ENCODE results near the gene ARHGEF1.
A peak's percentile ranks its signal among the peaks of the same experiment; 100 is the strongest.

The ARHGEF1 gene

DNA sequence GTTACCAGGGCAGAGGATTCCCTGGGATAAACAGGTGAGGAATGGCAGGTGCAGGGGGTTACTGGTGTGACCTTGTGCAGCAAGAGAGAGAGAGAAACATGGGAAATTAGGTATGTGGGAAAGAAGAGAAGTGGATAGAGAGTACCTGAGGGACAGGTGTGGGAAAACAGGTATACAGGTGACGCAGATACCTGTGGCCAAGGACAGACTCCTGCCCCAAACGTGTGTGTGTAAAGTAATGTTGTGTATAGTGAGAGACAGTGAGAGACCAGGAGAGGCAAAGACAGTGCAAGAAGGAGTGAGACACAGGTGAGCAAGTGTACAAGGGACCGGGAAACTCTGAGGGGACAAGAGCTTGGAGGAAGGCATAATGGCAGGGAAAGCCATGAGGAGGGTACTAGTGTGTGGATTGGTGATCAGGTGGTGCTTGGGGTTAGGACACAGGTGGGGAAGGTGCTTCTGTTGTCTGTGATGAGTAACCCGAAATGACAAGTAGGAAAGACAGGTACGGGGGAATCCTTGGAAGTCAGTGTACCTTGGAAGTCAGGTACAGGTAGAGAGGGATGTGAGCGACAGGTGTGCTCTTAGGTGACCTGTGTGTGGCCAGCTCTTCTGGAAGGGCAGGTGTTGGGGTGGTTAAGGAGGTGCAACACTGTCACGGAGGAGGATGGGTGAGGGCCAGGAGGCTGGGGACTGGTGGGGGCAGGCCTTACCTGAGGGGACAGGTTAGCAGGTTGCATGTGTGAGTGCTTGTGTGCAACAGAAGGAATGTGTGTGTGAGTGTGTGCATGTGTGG is 42.4 kb downstream of the ARHGEF1 start:
- Histone ChIP-seq H3K36me3 (ENCODE audit: insufficient read depth, insufficient read length, low read length) (no peaks in the 10 kb centered on the region), H3K4me3 (ENCODE audit: insufficient read length, low read depth) (no peak overlapping the region), H3K4me1 (ENCODE audit: insufficient read depth, insufficient read length) (peaks cover 12% of the 10 kb centered on the region), H3K27me3 (ENCODE audit: insufficient read depth, insufficient read length) (peaks cover 94% of the 10 kb centered on the region), H3K9ac (ENCODE audit: insufficient read length, low read depth) (no peak overlapping the region), H3K9me3 (ENCODE audit: insufficient read depth, low read length) (no peaks in the 10 kb centered on the region)
- no peak for DNase-seq (ENCODE audit: low read depth, low spot score)
- TF ChIP-seq SUZ12 (IDR thresholded peaks at IDR 0.05; ENCODE audit: extremely low read depth, insufficient read depth, insufficient read length) = no peak
- no peak for TF ChIP-seq YY1 (IDR thresholded peaks at IDR 0.05; ENCODE audit: insufficient read depth, insufficient read length)
- no peak for TF ChIP-seq ZNF274 (IDR thresholded peaks at IDR 0.05; ENCODE audit: low read depth, low read length)

DNA sequence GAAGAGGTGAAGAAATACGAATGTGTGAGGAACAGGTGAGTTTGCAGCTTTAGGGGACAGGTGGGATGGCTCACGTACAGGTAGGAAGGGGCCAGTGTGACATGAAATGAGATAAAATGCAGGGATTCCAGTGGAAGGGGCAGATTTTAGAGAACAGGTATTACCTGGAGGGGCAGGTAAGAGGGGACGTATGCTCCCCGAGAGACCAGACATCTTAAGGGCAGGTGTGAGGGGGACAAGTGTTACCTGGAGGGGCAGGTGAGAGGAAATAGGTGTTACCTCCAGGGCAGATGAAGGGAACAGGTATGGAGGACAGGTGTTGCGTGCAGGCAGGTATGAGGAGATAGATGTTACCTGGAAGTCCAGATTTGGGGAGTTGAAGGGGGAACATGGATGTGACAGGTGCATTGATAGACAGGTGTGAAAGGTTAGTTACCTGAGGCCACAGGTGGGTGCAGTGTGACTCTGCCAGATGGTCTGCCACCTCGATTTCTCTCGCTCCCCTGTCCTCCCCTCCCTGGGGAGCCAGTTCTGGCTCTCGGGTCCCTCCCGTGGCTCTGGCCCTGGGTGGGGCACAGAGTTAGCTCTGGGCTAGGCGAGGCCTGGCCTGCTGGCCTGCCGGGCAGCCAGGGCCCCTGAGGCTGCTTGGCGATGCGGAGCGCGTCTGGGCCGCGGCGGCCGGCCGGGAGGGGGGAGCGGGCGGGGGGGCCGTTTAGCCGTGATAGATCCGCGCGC is 43.2 kb downstream of the ARHGEF1 start:
- Histone ChIP-seq H3K4me1 (ENCODE audit: insufficient read depth, insufficient read length) (peaks cover 9% of the 10 kb centered on the region), H3K4me3 (ENCODE audit: insufficient read length, low read depth) (no peak overlapping the region), H3K9me3 (ENCODE audit: insufficient read depth, low read length) (no peaks in the 10 kb centered on the region), H3K9ac (ENCODE audit: insufficient read length, low read depth) (no peak overlapping the region), H3K36me3 (ENCODE audit: insufficient read depth, insufficient read length, low read length) (no peaks in the 10 kb centered on the region), H3K27me3 (ENCODE audit: insufficient read depth, insufficient read length) (peaks cover 94% of the 10 kb centered on the region)
- TF ChIP-seq SUZ12 (IDR thresholded peaks at IDR 0.05; ENCODE audit: extremely low read depth, insufficient read depth, insufficient read length) = no peak
- no peak for TF ChIP-seq ZNF274 (IDR thresholded peaks at IDR 0.05; ENCODE audit: low read depth, low read length)
- no peak for TF ChIP-seq YY1 (IDR thresholded peaks at IDR 0.05; ENCODE audit: insufficient read depth, insufficient read length)
- no peak for DNase-seq (ENCODE audit: low read depth, low spot score)

DNA sequence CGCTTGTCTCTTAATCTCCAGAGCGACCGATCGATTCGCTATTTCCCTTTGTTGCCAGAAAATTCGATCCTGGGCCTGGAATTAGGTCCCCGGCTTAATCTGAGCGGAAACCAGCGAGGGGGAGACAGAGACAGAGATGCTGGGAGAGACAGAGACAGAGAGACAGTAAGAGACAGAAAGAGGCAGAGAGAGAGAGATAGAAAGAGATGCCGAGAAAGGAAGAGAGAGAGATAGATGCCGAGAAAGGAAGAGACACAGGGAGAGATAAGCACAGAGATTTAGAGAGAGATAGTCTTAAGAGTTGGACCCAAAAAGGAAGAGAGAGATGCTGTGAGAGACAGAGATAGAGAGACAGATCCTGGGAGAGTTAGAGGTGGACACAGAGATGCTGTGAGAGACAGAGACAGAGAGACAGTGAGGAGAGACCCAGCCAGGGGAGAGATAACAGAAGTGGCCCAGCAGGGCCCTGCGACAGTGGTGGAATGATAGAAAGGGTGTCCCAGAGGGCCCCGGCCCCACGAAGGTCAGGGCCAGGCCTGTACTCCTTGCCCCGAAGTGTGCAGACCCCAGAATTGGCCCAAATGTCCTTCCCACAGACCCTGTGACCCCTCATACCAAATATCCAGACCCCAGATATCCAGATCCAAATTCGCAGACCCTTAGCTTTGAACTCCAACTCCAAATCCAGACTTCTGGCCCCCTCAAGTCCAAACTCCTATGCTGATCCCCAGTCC is 43.9 kb downstream of the ARHGEF1 start:
- Histone ChIP-seq H3K4me1 (ENCODE audit: insufficient read depth, insufficient read length) (peaks cover 11% of the 10 kb centered on the region), H3K36me3 (ENCODE audit: insufficient read depth, insufficient read length, low read length) (no peaks in the 10 kb centered on the region), H3K27me3 (ENCODE audit: insufficient read depth, insufficient read length) (peaks cover 93% of the 10 kb centered on the region), H3K9ac (ENCODE audit: insufficient read length, low read depth) (no peak overlapping the region), H3K9me3 (ENCODE audit: insufficient read depth, low read length) (no peaks in the 10 kb centered on the region), H3K4me3 (ENCODE audit: insufficient read length, low read depth) (no peak overlapping the region)
- DNase-seq (ENCODE audit: low read depth, low spot score) = no peak
- TF ChIP-seq YY1 (IDR thresholded peaks at IDR 0.05; ENCODE audit: insufficient read depth, insufficient read length) (no peak), ZNF274 (IDR thresholded peaks at IDR 0.05; ENCODE audit: low read depth, low read length) (no peak), SUZ12 (IDR thresholded peaks at IDR 0.05; ENCODE audit: extremely low read depth, insufficient read depth, insufficient read length) (no peak)

DNA sequence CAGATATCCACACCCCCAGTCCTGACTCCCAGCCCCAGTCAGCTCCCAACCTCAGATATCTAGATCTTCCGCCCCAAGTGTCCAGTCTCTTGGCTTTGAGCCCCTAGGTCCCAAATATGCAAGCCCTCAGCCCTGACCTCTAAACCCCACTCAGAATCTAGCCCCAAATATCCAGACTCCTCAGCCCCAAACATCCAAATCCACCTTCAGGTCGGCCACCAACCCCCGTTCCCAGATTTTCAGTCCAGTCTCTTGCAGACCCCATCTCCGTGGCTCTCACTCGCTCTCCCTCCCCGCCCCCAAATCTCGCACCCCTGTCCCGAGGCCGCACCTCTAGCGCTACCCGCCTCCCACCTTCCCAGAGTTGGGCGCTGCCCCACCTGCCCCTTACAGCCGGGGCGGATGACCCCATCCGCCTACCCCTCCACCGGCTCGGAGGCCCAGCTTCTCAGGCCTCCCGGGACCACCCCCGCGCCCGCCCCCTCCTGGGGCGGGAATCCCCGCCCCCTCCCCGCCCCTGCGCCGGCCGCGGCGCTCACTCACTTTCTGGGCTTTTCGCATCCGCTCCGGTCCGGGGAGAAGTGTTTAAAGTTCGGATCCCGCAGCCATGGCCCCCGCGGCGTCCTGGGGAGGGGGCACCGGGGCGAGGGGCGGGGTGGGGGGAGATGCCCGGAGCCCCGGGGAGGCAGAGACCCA is 44.7 kb downstream of the ARHGEF1 start:
- Histone ChIP-seq H3K27me3 (ENCODE audit: insufficient read depth, insufficient read length) (peaks cover 93% of the 10 kb centered on the region), H3K9me3 (ENCODE audit: insufficient read depth, low read length) (no peaks in the 10 kb centered on the region), H3K4me1 (ENCODE audit: insufficient read depth, insufficient read length) (peaks cover 15% of the 10 kb centered on the region), H3K4me3 (ENCODE audit: insufficient read length, low read depth) (peak overlapping the region; percentile 32), H3K9ac (ENCODE audit: insufficient read length, low read depth) (no peak overlapping the region), H3K36me3 (ENCODE audit: insufficient read depth, insufficient read length, low read length) (no peaks in the 10 kb centered on the region)
- TF ChIP-seq ZNF274 (IDR thresholded peaks at IDR 0.05; ENCODE audit: low read depth, low read length) (no peak), YY1 (IDR thresholded peaks at IDR 0.05; ENCODE audit: insufficient read depth, insufficient read length) (no peak), SUZ12 (IDR thresholded peaks at IDR 0.05; ENCODE audit: extremely low read depth, insufficient read depth, insufficient read length) (no peak)
- no peak for DNase-seq (ENCODE audit: low read depth, low spot score)

DNA sequence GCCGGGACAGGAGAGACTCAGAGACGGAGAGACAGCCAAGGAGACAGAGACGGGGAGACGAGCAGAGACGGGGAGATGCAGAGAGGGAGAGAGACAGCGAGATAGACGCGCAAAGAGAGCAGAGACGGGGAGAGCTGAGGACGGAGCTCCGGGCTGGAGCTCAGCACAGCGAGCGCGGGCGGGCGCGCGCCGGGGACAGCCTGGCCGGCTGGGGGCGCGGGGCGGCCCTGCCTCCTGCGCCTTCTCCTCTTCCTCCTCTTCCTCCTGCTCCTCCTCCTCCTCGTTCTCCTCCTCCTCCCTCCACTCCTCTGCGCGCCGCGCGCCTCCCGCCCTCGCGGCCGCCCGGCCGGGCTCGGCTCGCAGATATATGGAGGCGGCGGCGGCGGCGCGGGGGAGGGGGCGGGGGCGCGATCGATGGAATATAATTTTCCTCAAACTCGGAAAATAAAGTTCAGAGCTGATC is 45.3 kb downstream of the ARHGEF1 start, which contains the start of gene ERFL:
ERFL (minus strand) TSS at position 229 of the 463 bp plus-strand sequence. CDS start 15,530 bp downstream, outside the sequence.
- DNase-seq (ENCODE audit: low read depth, low spot score) = no peak
- Histone ChIP-seq H3K4me1 (ENCODE audit: insufficient read depth, insufficient read length) (peaks cover 15% of the 10 kb centered on the region), H3K9me3 (ENCODE audit: insufficient read depth, low read length) (no peaks in the 10 kb centered on the region), H3K4me3 (ENCODE audit: insufficient read length, low read depth) (peak within 1 kb of the TSS; percentile 32), H3K9ac (ENCODE audit: insufficient read length, low read depth) (peak within 1 kb of the TSS; percentile 42), H3K36me3 (ENCODE audit: insufficient read depth, insufficient read length, low read length) (no peaks in the 10 kb centered on the region), H3K27me3 (ENCODE audit: insufficient read depth, insufficient read length) (peaks cover 93% of the 10 kb centered on the region)
- TF ChIP-seq YY1 (IDR thresholded peaks at IDR 0.05; ENCODE audit: insufficient read depth, insufficient read length) = no peak

DNA sequence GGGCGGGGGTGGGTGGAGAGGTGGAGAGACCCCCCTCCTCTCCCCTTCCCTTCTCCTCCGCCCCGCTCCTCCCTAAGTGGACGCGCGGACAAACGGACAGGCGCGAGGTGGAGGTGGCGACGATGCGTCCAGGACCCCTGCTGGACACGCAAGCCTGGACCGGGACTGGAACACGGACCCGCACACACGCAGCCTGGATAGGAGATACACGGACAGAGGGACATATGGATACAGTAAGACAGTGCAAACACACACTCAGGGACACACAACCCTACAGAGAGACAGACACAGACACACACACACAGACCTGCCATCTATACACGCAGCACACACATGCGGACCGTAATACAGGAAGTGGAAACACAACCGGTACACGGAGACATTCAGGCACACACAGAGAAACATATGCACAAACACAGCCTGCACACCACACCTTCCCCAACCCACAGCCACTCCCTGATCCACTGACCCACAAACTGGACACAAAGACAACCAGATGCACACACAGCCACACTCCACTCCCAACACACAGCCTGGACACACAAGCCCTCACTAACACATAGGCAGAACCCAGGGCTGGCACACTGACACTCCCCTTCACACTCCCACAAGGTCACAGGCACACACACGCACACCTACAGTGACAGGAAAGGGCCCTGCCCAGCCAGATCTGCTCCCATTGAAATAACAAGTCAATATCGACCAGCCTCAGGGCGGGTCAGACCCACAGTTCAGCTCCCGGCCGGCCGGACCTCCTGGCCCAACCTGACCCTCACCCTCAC is 46.0 kb downstream of the ARHGEF1 start:
- no peak for DNase-seq (ENCODE audit: low read depth, low spot score)
- peak overlapping the region; percentile 13 for H3K4me3 ChIP-seq (ENCODE audit: insufficient read length, low read depth)
- H3K9me3 ChIP-seq (ENCODE audit: insufficient read depth, low read length) = no peaks in the 10 kb centered on the region
- no peaks in the 10 kb centered on the region for H3K36me3 ChIP-seq (ENCODE audit: insufficient read depth, insufficient read length, low read length)
- no peak overlapping the region for H3K9ac ChIP-seq (ENCODE audit: insufficient read length, low read depth)
- H3K4me1 ChIP-seq (ENCODE audit: insufficient read depth, insufficient read length) = peaks cover 15% of the 10 kb centered on the region
- TF ChIP-seq SUZ12 (IDR thresholded peaks at IDR 0.05; ENCODE audit: extremely low read depth, insufficient read depth, insufficient read length) (peak; percentile 84), YY1 (IDR thresholded peaks at IDR 0.05; ENCODE audit: insufficient read depth, insufficient read length) (no peak)
- peaks cover 96% of the 10 kb centered on the region for H3K27me3 ChIP-seq (ENCODE audit: insufficient read depth, insufficient read length)
